Esophagus muscularis mucosa (tissue), 4 donors: ENCODE data around the gene GRK2. TPM values are rescaled to one million over a fixed set of nuclear protein-coding genes. Genes with fewer than 3 reads are reported as not detected.
A peak's percentile ranks its signal among the peaks of the same experiment; 100 is the strongest.

Source experiments
- DNase-seq: peaks from one replicate; pipeline ENCODE4 v3.0.0-alpha.2; 2017; ENCODE audit errors: extremely low spot score
- H3K27ac ChIP-seq, 4 donors: fragments of 200-600 bp; sonication (generic); replicated peaks in 1 of 4; 1 replicate in 3 of 4; 2 replicates in 1 of 4; pipeline ENCODE4 v1.5.1; 2016 to 2019; ENCODE audit warnings: mild to moderate bottlenecking in 1 of 4
- H3K27me3 ChIP-seq, 4 donors: fragments of 200-600 bp; sonication (generic); one replicate each; pipeline versions ENCODE4 v1.5.1 to v1.6.0; 2016 to 2019
- H3K36me3 ChIP-seq, 4 donors: fragments of 200-600 bp; sonication (generic); one replicate each; pipeline ENCODE4 v1.5.1; 2016 to 2019
- H3K4me1 ChIP-seq, 4 donors: fragments of 200-600 bp; sonication (generic); one replicate each; pipeline ENCODE4 v1.5.1; 2016 to 2019
- H3K4me3 ChIP-seq, 4 donors: fragments of 200-600 bp; sonication (generic); 1 replicate in 2 of 4; 2 replicates in 2 of 4; pipeline ENCODE4 v1.5.1; 2016 to 2019; ENCODE audit warnings: mild to moderate bottlenecking in 4 of 4, moderate library complexity in 1 of 4
- H3K9me3 ChIP-seq, 4 donors: fragments of 200-600 bp; sonication (generic); 1 replicate in 3 of 4; 2 replicates in 1 of 4; pipeline ENCODE4 v1.5.1; 2016 to 2019
- EP300 ChIP-seq: sonication (generic); formaldehyde crosslinking; IDR thresholded peaks from one replicate; pipeline ENCODE4 v1.6.1; 2017; ENCODE audit warnings: antibody characterized with exemption
- POLR2A ChIP-seq: fragments of 450-650 bp; IDR thresholded peaks from one replicate; pipeline ENCODE4 v1.6.1; 2017; ENCODE audit warnings: antibody characterized with exemption, moderate library complexity, mild to moderate bottlenecking, low read depth
- POLR2AphosphoS5 ChIP-seq, 2 donors: sonication (generic); formaldehyde crosslinking; IDR thresholded peaks; one replicate each; pipeline ENCODE4 v1.6.1; 2017; ENCODE audit warnings: antibody characterized with exemption in 2 of 2
- WGBS: methylation state at CpG from one replicate; pipeline ENCODE4 v1.1.5; 2018; 5-methylcytosine and 5-hydroxymethylcytosine counted together
- intact Hi-C: fragments of 100-400 bp; cut with DNase I; formaldehyde crosslinking; loops from one replicate; pipeline ENCODE4 v1.15.1; 2023
- total RNA-seq, 4 donors: library from RNA; depleted of rRNA; stranded (reverse); fragments of >200 nt; gene quantifications; one replicate each; pipeline versions ENCODE4 v1.1.0 to v1.2.1, GENCODE V29; 2016
- TF ChIP-seq, protein P1 (sequence below), 3 experiments: fragments of 200-600 bp in 2 of 3; fragments of 450-650 bp in 1 of 3; sonication (generic) in 2 of 3; IDR thresholded peaks; one replicate each; pipeline ENCODE4 v1.5.1; 2017 to 2019; ENCODE audit warnings: antibody characterized with exemption in 3 of 3, mild to moderate bottlenecking in 2 of 3, moderate library complexity in 1 of 3

Gene GRK2
- total RNA-seq, 4 donors from 2014 or later, result 46.9 to 68.8 (median 59.5) TPM

- no peak for DNase-seq
- Histone ChIP-seq H3K27me3 (no peaks in the 10 kb centered on the region), H3K4me3 (peak overlapping the region; percentile 36 to 99 (median 88)), H3K27ac (peak overlapping the region; percentile 73 to 89 (median 87)), H3K36me3 (peaks cover 0 to 13% (median 6%) of the 10 kb centered on the region in 4 donors), H3K4me1 (peaks cover 91 to 96% (median 92%) of the 10 kb centered on the region in 4 donors), H3K9me3 (no peaks in the 10 kb centered on the region)
- TF ChIP-seq POLR2AphosphoS5 (IDR thresholded peaks at IDR 0.05) (no peak), EP300 (no peak), POLR2A (no peak)
- TF ChIP-seq, protein P1, sequence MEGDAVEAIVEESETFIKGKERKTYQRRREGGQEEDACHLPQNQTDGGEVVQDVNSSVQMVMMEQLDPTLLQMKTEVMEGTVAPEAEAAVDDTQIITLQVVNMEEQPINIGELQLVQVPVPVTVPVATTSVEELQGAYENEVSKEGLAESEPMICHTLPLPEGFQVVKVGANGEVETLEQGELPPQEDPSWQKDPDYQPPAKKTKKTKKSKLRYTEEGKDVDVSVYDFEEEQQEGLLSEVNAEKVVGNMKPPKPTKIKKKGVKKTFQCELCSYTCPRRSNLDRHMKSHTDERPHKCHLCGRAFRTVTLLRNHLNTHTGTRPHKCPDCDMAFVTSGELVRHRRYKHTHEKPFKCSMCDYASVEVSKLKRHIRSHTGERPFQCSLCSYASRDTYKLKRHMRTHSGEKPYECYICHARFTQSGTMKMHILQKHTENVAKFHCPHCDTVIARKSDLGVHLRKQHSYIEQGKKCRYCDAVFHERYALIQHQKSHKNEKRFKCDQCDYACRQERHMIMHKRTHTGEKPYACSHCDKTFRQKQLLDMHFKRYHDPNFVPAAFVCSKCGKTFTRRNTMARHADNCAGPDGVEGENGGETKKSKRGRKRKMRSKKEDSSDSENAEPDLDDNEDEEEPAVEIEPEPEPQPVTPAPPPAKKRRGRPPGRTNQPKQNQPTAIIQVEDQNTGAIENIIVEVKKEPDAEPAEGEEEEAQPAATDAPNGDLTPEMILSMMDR (IDR thresholded peaks at IDR 0.05), result no peak
- intact Hi-C loops, result no loop called here
- 51% methylated on average over 5 of the region's 5 CpGs for WGBS
Observed at GRCh38 chr11:67271205-67271540, 4.9 kb downstream of the GRK2 start.

- intact Hi-C loops, result no loop called here
Observed at GRCh38 chr11:67271541-67272284, 5.4 kb downstream of the GRK2 start.

DNA sequence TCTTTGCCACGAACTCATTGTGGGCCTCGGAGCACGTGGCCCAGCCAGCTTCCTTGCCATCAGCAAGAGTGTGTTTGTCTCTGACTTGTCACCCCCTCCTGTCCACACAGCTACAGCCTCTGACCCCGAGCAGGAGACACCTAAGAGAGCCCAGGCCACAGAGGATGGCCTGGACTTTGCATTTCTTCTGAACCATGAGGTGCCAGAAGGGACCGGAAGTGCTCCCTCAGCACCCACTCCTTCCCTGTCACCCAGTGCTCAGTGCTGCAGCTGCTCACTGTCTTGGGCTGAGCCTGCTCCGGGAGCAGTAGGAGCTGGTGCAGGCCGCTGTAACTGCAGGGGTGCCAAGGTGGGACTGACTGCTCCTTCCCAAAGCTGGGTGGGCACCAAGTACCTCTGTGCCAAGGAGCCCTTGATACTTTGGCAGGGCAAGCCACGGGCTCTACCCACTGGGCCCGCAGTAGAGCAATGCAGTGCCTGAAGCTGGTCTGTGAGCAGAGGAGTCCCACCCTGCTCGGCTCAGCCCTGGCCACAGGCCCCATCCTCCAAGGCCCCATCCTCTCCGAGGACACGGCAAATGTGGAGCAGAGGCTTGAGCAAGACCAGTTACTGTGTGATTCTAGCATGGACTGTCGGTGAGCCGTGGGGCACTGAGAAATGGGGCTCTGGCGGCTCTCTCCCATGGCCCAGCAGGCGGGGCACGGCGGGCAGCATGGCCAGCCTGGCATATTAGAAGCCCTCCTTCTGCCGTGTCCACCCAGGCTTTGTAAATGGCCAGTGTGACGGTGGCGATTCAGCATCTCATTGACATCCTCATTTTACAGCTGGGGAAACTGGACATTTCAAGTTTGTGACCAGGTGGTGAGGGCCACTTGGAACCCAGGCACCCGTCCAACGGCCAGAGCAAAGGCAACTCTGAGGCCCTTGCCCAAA, 6.3 kb downstream of the GRK2 start:
- Histone ChIP-seq H3K27ac (peak overlapping the region; percentile 80 to 91 (median 88)), H3K4me3 (peak overlapping the region in 1 of 4 donors; percentile 14), H3K27me3 (no peaks in the 10 kb centered on the region), H3K9me3 (no peaks in the 10 kb centered on the region), H3K36me3 (peaks cover 0 to 13% (median 6%) of the 10 kb centered on the region in 4 donors), H3K4me1 (peaks cover 100% of the 10 kb centered on the region in 4 donors)
- TF ChIP-seq EP300 (no peak), POLR2A (no peak), POLR2AphosphoS5 (IDR thresholded peaks at IDR 0.05) (no peak)
- TF ChIP-seq, protein P1 (IDR thresholded peaks at IDR 0.05), result no peak
- DNase-seq, result no peak
- WGBS, result 55% methylated on average over 8 of the region's 23 CpGs
- intact Hi-C loops, result no loop called here

More at GRCh38 chr11:67271541-67272284, 5.4 kb downstream of the GRK2 start:
- no peaks in the 10 kb centered on the region for H3K9me3 ChIP-seq
- peak overlapping the region; percentile 80 to 91 (median 88) for H3K27ac ChIP-seq
- peaks cover 97 to 100% (median 98%) of the 10 kb centered on the region in 4 donors for H3K4me1 ChIP-seq
- WGBS, result 45% methylated on average over 17 of the region's 19 CpGs
- H3K4me3 ChIP-seq, result no peak overlapping the region
- no peaks in the 10 kb centered on the region for H3K27me3 ChIP-seq
- peaks cover 0 to 13% (median 6%) of the 10 kb centered on the region in 4 donors for H3K36me3 ChIP-seq
- TF ChIP-seq, protein P1 (IDR thresholded peaks at IDR 0.05), result no peak
- TF ChIP-seq POLR2AphosphoS5 (IDR thresholded peaks at IDR 0.05) (no peak), EP300 (no peak), POLR2A (no peak)
- no peak for DNase-seq

GRCh38 chr11:67273260-67273990, 7.2 kb downstream of the GRK2 start:
- Histone ChIP-seq H3K36me3 (peaks cover 0 to 10% (median 6%) of the 10 kb centered on the region in 4 donors), H3K27me3 (no peaks in the 10 kb centered on the region), H3K4me3 (no peak overlapping the region), H3K27ac (peak overlapping the region; percentile 80 to 91 (median 88)), H3K9me3 (no peaks in the 10 kb centered on the region), H3K4me1 (peaks cover 100% of the 10 kb centered on the region in 4 donors)
- 43% methylated on average over 7 of the region's 14 CpGs for WGBS
- TF ChIP-seq POLR2AphosphoS5 (IDR thresholded peaks at IDR 0.05) (no peak), POLR2A (no peak), EP300 (no peak)
- TF ChIP-seq, protein P1 (IDR thresholded peaks at IDR 0.05), result no peak
- DNase-seq, result no peak
- intact Hi-C loops, result no loop called here
